ENCODE data around the gene KRTAP25-1. TPM values are rescaled to one million over a fixed set of nuclear protein-coding genes. Genes with fewer than 3 reads are reported as not detected.

KRTAP25-1 gene
- not detected for total RNA-seq

- intact Hi-C loops (cut with DNase I): no loop called here
- no peak for DNase-seq
- no peaks in the 10 kb centered on the region for H3K36me3 ChIP-seq
- no peak within 1 kb of the TSS for H3K9ac ChIP-seq (ENCODE audit: low read depth in 2 of 2, low read length in 2 of 2)
- H3K27ac ChIP-seq: no peak within 1 kb of the TSS
- no peaks in the 10 kb centered on the region for H3K27me3 ChIP-seq
- H3K9me3 ChIP-seq: no peaks in the 10 kb centered on the region
- TF ChIP-seq CTCF (IDR thresholded peaks at IDR 0.05): no peak
- no peak within 1 kb of the TSS for H3K4me3 ChIP-seq
- H3K4me1 ChIP-seq: no peaks in the 10 kb centered on the region
Measured at GRCh38 chr21:30289215-30289614, at the start of gene KRTAP25-1. Gene KRTAP25-1 (minus strand): TSS chr21:30289514. CDS start chr21:30289490, 24 bp downstream.

- no peak overlapping the region for H3K9ac ChIP-seq (ENCODE audit: low read depth in 2 of 2, low read length in 2 of 2)
- TF ChIP-seq CTCF (IDR thresholded peaks at IDR 0.05): no peak
- no peaks in the 10 kb centered on the region for H3K36me3 ChIP-seq
- H3K9me3 ChIP-seq: no peaks in the 10 kb centered on the region
- DNase-seq: no peak
- H3K27me3 ChIP-seq: no peaks in the 10 kb centered on the region
- H3K27ac ChIP-seq: no peak overlapping the region
- no peak overlapping the region for H3K4me3 ChIP-seq
- intact Hi-C loops (cut with DNase I): no loop called here
- no peaks in the 10 kb centered on the region for H3K4me1 ChIP-seq
Measured at GRCh38 chr21:30338717-30339116, 49.4 kb upstream of the KRTAP25-1 start.

GRCh38 chr21:30337772-30338171 lies 48.5 kb upstream of the KRTAP25-1 start:
- Histone ChIP-seq H3K4me3 (no peak overlapping the region), H3K4me1 (no peaks in the 10 kb centered on the region), H3K27me3 (no peaks in the 10 kb centered on the region), H3K9me3 (no peaks in the 10 kb centered on the region), H3K36me3 (no peaks in the 10 kb centered on the region), H3K9ac (ENCODE audit: low read depth in 2 of 2, low read length in 2 of 2) (no peak overlapping the region), H3K27ac (no peak overlapping the region)
- TF ChIP-seq CTCF (IDR thresholded peaks at IDR 0.05): no peak
- no peak for DNase-seq
- intact Hi-C loops (cut with DNase I): no loop called here

- H3K4me1 ChIP-seq: no peaks in the 10 kb centered on the region
- intact Hi-C loops (cut with DNase I): no loop called here
- H3K4me3 ChIP-seq: no peak within 1 kb of the TSS
- H3K27me3 ChIP-seq: no peaks in the 10 kb centered on the region
- no peaks in the 10 kb centered on the region for H3K36me3 ChIP-seq
- no peaks in the 10 kb centered on the region for H3K9me3 ChIP-seq
- no peak for DNase-seq
- no peak within 1 kb of the TSS for H3K9ac ChIP-seq (ENCODE audit: low read depth in 2 of 2, low read length in 2 of 2)
- no peak for TF ChIP-seq CTCF (IDR thresholded peaks at IDR 0.05)
- H3K27ac ChIP-seq: no peak within 1 kb of the TSS
Measured at GRCh38 chr21:30337276-30337744, 48.0 kb upstream of the KRTAP25-1 start, which contains the start of gene KRTAP27-1. Gene KRTAP27-1 (minus strand): TSS chr21:30337694. CDS start chr21:30337668, 26 bp downstream.

GRCh38 chr21:30336596-30336995 lies 47.3 kb upstream of the KRTAP25-1 start:
- Histone ChIP-seq H3K9me3 (no peaks in the 10 kb centered on the region), H3K4me1 (no peaks in the 10 kb centered on the region), H3K9ac (ENCODE audit: low read depth in 2 of 2, low read length in 2 of 2) (no peak overlapping the region), H3K27ac (no peak overlapping the region), H3K36me3 (no peaks in the 10 kb centered on the region), H3K27me3 (no peaks in the 10 kb centered on the region), H3K4me3 (no peak overlapping the region)
- DNase-seq: no peak
- TF ChIP-seq CTCF (IDR thresholded peaks at IDR 0.05): no peak
- intact Hi-C loops (cut with DNase I): no loop called here

Measured in colonic mucosa (tissue), 4 donors.